LNCAP (cell line): ENCODE results near the gene BPIFA1.
A peak's percentile ranks its signal among the peaks of the same experiment; 100 is the strongest.

Experiments used
- TF ChIP-seq, protein P1 (sequence below): fragments of 450-650 bp; IDR thresholded peaks from 2 replicates; pipeline ENCODE4 v1.5.1; 2017; ENCODE audit warnings: mild to moderate bottlenecking

BPIFA1 gene

DNA sequence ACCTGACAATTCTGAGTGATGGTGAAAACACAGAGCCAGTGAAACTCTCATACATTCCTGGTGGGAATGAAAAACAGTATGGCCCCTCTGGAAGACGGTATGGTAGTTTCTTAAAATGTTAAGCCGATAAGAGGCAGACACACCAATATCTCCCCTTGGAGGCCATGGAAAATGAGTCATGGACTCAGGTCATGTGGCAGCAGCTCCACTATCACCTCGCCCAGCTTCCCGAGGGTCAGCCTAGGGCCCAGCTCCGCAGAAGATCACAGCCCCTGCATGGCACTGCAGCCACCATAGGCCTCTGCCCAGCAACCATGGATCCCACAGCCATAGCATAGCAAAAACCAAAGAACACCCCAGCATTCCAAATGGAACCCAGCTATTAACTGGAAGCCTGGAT, 21.4 kb downstream of the BPIFA1 start:
- TF ChIP-seq, protein P1, sequence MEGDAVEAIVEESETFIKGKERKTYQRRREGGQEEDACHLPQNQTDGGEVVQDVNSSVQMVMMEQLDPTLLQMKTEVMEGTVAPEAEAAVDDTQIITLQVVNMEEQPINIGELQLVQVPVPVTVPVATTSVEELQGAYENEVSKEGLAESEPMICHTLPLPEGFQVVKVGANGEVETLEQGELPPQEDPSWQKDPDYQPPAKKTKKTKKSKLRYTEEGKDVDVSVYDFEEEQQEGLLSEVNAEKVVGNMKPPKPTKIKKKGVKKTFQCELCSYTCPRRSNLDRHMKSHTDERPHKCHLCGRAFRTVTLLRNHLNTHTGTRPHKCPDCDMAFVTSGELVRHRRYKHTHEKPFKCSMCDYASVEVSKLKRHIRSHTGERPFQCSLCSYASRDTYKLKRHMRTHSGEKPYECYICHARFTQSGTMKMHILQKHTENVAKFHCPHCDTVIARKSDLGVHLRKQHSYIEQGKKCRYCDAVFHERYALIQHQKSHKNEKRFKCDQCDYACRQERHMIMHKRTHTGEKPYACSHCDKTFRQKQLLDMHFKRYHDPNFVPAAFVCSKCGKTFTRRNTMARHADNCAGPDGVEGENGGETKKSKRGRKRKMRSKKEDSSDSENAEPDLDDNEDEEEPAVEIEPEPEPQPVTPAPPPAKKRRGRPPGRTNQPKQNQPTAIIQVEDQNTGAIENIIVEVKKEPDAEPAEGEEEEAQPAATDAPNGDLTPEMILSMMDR, result no peak

DNA sequence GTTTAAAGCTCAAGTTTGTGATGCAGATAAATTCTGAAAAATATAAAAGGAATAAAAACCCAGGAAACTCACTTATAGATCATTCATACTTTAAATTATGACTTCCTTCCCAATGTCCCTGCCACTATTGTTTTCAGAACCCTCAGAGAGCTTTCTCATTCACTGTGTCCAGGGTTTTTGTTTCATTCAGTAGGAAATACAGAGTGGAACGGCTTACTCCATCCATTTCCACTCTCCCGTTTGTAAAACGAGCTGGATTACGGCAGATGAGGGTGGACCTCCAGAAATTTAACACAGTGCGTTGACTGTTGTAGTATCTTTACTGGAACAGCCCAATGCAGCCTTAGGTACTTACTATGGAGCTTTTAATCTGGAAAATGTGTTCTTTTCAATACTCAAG, 23.6 kb downstream of the BPIFA1 start:
- TF ChIP-seq, protein P1, result no peak

DNA sequence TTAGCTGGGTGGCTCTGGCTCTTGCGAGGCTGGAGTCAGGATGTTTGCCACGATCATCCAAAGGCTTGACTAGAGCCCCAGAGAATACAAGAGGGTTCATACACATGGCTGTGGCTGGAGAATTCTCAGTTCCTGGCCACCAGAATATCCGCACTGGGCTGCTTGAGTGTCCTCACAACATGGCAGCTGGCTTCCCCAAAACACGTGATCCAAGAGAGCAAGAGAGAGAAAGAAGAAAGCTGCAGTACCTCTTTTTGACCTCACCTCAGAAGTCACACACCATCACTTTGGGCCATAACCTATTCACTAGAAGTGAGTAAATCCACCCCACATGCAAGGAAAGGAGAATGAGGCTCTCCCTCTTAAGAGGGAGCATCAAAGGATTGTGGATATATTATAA, 25.7 kb downstream of the BPIFA1 start:
- TF ChIP-seq, protein P1, result no peak

DNA sequence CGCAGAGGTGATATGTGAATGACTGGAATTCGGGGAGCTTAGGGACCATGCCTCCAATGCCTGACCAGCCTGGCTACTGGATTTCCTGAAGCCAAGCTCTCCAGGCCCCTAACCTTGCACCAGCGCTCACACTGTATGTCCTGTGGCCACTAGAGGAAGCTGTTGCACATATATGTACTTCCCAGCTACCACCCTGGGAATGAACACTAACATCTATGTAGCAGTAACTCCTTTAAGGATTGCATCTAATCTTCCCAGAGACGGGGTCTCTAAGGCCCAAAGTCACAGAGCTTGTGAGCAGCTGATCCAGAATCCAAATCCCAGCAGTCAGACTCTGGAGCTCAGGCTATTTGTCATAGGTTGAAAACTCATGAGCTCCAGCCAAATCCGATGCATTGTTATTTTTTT, 26.9 kb downstream of the BPIFA1 start:
- TF ChIP-seq, protein P1, result peak; percentile 81

DNA sequence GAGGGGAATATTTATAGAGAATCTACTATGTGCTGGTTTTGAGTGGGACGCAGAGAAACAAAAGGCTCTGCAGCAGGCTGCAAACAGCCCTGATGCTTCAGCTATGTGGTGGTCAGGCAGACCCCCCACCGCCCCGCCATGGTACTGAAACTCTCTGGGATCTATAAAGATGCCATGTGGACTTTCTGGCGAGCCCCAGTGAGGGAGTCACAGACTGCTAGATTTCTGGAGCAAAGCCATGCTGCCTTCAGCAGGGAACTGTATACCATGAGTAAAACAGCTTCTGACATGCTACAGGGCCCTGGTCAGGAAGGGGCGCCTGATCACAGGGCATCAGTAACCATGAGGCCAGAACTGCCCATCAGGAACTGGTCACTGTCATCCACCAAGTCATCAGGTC, 28.0 kb downstream of the BPIFA1 start:
- TF ChIP-seq, protein P1, result no peak

DNA sequence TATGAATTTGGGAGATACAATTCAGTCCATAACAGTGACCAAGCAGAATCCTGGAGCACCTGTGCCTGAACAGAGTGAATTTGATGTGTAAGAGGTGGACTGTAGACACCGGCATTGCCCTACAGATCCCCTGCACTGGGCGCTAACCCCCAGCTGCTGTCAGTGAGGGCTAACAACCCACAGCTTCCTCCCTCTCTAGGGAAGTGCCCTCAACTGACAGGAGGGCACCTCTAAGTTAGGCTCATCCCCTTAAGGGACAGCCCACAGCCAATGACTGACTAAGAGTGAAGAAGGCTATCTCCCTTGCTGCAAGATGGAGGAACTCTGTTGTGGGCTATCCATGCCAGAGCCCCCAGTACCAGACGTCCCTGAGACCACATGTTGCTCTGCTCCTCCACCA, 31.9 kb downstream of the BPIFA1 start:
- TF ChIP-seq, protein P1, result no peak

- TF ChIP-seq, protein P1, result no peak
These were observed 36.5 kb downstream of the BPIFA1 start for GRCh38 chr20:33272155-33272873.
